A549 treated with Mapracorat at 1 μM for 4 hours (cell line): Measurements from ENCODE around the gene SLC30A10. TPM values are rescaled to one million over a fixed set of nuclear protein-coding genes. Genes with fewer than 3 reads are reported as not detected.

ENCODE experiments used
- total RNA-seq: library from RNA; stranded (reverse); fragments of 200-300 nt; extraction: Qiagen RNA extraction; gene quantifications from 5 replicates; pipeline ENCODE4 v1.2.3, GENCODE V29; 2022

Gene SLC30A10
- total RNA-seq: 0.06 to 0.10 TPM (median 0.09 TPM) in 3 of 5 replicates, not detected in the others

GRCh38 chr1:219927956-219928790 is at the start of gene SLC30A10:
SLC30A10 (minus strand) TSS chr1:219928557; CDS start chr1:219928440, 117 bp downstream.

Other genes starting within 250 kb of the SLC30A10 start
- gene EPRS1, start 117.9 kb upstream of the SLC30A10 start, total RNA-seq: 68.5 to 77.1 TPM (median 70.4 TPM) in 5 replicates
- 16.0 to 19.3 TPM (median 16.6 TPM) in 5 replicates for gene BPNT1, start 161.2 kb upstream of the SLC30A10 start, total RNA-seq
- gene IARS2, start 165.6 kb upstream of the SLC30A10 start, total RNA-seq: 88.1 to 109 TPM (median 106 TPM) in 5 replicates